Superior temporal gyrus (tissue), 1 donor: ENCODE data around the gene EEF1A1.

Source experiments
- DNase-seq: peaks from one replicate; pipeline ENCODE4 v3.0.0-alpha.2; 2016; ENCODE audit errors: extremely low spot score

Gene EEF1A1

DNA sequence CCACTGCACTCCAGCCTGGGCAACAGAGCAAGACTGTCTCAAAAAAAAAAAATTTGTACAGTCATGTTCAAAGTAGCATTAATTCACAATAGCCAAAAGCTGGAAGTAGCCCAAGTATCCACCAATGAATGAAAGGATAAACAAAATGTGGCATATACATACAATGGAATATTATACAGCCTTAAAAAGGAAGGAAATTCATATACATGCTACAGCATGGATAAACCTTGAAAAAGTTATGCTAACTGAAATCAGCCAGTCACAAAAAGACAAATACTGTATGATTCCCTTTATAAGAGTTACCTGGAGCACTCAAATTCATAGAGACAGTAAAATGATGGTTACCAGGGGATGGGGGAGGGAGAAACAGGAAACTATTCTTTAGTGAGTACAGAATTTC, 15.7 kb downstream of the EEF1A1 start:
- no peak for DNase-seq

DNA sequence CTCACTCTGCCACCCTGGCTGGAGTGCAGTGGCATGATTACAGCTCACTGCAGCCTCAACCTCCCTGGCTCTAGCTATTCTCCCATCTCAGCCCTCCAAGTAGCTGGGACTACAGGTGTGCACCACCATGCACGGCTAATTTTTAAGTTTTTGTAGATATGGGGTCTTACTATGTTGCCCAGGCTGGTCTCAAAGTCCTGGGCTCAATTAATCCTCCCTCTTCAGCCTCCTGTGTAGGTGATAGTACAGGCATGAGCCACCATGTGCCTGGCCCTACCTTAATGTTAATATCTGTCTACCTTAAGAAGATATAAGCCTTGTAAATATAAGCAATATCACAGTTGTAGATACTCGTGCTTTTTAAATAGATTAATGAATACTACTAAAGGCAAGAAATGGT, 16.7 kb downstream of the EEF1A1 start:
- no peak for DNase-seq

DNA sequence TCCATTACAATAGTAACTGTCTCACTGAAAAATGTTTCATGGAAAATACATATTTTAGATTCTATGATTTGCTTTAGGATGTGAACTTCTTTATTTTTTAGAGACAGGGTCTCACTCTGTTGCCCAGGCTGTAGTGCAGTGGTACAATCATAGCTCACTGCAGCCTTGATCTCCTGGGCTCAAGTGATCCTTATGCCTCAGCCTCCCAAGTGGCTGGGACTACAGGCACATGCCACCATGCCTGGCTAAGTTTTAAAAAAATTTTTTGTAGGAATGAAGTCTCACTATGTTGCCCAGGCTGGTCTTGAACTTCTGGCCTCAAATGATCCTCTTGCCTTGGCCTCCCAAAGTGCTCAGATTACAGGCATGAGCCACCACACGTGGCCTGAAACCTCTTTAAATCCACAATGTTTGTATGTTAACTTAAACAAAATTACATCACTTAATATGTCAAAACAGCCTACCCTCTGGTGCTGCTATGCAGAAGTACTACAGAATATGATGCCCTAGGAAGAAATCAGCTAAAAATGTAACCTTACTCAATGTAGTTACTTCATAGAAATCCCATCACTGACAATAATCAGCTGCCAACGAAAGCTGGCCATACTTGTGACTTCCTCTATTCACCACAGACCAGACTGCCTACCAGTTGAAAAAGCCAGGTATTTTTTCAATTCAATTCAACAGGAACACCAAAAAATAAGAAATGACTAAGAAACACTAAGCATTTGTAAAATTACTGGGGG, 17.6 kb downstream of the EEF1A1 start:
- no peak for DNase-seq

DNA sequence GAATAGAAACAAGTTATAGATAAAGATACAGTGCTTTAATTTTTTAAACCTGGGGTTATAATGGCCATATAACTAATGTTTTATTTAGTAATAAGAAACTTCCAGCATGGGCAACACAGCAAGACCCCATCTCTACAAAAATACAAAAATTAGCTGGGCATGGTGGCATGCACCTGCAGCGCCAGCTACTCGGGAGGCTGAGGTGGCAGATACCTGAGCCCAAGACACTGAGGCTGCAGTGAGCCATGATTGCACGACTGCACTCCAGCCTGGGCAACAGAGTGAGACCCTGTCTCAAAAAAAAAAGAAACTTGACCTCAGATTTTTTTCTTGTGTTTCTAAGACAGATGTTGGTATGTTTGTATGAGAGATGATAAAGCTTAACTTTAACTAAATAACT, 22.9 kb downstream of the EEF1A1 start:
- no peak for DNase-seq

DNA sequence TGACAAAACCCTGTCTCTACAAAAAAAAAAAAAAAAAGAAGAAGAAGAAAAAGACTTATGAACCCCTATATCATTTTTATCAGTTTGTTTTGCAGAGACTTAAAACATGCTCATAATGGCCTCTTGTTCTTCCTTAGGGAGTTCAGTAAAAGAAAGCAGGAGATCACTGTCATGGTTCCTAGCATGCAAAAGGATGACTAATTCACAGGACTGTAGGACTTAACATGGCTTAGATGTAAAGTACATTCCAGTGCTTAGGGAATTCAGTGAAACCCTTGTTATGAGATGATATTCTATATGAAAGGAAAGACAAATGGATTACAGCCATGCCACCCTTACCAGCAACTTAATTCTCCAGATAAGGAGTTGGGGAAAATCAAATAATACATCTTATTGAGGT, 29.5 kb downstream of the EEF1A1 start:
- no peak for DNase-seq

DNA sequence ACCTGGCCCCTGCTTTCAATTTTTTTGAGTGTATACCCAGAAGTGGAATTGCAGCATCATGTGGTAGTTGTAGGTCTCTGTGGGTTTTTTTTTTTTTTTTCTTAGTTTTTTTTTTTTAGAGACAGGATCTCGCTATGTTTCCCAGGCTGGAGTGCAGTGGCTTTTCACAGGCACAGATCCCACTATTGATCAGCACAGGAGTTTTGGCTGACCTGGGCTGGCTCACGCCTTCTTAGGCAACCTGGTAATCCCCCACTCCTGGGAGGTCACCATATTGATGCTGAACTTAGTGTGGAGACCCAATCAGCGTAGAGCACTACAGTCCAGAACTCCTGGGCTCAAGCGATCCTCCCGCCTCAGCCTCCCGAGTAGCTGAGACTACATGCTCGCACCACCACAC, 33.4 kb downstream of the EEF1A1 start:
- no peak for DNase-seq

DNA sequence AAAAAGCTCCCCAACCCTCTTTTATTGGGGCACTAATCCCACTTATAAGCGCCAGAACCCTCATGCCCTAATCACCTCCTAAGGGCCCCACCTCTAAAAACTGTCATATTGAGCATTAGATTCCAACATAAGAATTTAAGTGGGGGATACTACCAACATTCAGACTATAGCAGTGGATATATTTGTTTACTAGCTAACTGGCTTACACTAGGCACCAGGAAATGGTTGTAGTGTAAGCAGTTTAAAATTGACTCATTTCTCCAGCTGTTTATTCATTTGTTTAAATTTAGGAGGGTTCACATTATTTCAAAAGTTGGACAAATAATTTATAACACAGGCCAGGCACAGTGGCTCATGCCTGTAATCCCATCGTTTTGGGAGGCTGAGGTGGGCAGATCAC, 36.4 kb downstream of the EEF1A1 start:
- no peak for DNase-seq

DNA sequence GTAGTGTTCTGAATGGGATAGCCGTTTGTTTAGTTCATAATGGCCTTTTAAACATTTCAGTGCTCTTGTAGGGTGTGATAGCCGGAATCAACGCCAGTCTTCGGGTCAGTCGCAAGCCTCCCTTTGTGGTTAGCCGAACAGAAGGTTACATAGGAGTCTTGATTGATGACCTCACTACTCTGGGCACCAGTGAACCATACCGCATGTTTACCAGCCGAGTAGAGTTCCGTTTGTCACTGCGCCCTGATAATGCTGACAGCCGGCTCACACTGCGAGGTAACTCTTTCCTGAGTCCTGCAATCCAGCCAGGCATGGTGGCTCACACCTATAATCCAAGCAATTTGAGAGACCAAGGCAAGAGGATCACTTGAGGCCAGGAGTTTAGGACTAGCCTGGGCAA, 38.9 kb downstream of the EEF1A1 start:
- DNase-seq, result no peak

DNA sequence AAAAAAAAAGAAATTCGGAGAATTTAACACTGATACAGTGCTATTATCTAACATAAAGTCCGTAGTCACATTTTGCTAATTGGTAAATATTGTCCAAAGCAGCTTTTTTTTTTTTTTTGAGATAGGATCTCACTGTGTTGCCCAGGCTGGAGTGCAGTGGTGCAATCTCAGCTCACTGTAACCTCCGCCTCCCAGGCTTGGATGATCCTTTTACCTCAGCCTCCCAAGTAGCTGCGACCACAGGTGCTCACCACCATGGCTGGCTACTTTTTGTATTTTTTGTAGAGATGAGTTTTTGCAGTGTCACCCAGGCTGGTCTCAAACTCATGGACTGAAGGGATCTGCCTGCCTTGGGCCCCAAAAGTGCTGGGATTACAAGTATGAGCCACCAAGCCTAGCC, 43.4 kb downstream of the EEF1A1 start:
- no peak for DNase-seq

DNA sequence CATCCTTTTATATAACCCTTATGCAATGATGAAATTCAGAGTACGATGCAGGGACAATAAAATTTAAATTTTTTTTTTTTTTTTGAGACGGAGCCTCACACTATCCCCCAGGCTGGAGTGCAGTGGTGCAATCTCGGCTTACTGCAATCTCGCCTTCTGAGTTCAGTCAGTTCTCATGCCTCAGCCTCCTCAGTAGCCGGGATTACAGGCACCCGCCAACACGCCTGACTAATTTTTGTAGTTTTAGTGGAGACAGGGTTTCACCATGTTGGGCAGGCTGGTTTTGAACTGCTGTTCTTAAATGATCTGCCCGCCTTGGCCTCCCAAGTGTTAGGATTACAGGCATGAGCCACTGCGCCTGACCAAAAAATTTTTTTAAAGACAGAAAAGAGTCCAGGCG, 44.1 kb downstream of the EEF1A1 start:
- DNase-seq, result no peak

DNA sequence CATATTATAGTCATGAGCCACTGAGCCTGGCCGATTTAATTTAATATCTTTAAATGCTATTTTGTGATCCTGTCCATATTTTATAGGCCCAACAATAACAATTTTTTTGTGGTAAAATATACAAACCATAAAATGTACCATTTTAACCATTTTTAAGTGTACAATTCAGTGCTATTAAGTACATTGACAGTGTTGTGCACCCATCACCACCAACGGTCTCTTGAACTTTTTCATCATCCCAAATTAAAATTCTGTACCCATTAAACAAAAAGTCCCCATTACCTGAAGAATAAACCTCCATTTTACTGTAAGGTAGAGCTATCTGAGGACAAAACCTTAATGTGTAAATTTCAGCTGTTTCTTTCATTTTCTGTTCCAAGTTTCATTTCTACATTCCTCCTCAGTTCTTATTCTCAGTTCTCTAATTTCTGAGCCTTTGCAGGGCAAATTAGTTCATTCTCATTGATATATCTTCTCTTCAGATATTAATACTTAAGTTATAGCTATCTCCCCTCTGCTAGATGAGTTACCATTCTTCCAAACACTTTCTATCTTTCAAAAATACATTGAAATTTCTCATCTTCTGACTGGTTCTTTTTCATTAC, 49.0 kb downstream of the EEF1A1 start:
- DNase-seq, result no peak
